Measurements from ENCODE around the gene ALKBH6. TPM values are rescaled to one million over a fixed set of nuclear protein-coding genes. Genes with fewer than 3 reads are reported as not detected.

ALKBH6 gene
- total and polyA plus RNA-seq, 2 experiments from 2014 or later, result 33.6 to 51.4 TPM

GRCh38 chr19:36046443-36047050 is 32.5 kb upstream of the ALKBH6 start:
- Mint-ChIP-seq H3K27me3 (ENCODE audit: insufficient read depth, low read depth, poor library complexity) (peaks cover 5% of the 10 kb centered on the region), H3K4me1 (peaks cover 18% of the 10 kb centered on the region), H3K9me3 (no peaks in the 10 kb centered on the region; the same call in 2 of the 3 replicates), H3K4me3 (no peak overlapping the region), H3K36me3 (ENCODE audit: low read depth) (0 out of 3 replicates have a peak, but pooled peaks cover 3% of the 10 kb centered on the region), H3K27ac (no peak overlapping the region)
- H3K27ac ChIP-seq (ENCODE audit: low read depth), result no peak overlapping the region
- H3K4me1 ChIP-seq (ENCODE audit: insufficient read depth), result peaks cover 11% of the 10 kb centered on the region
- no peak overlapping the region for H3K4me3 ChIP-seq
- no peaks in the 10 kb centered on the region for H3K79me2 ChIP-seq (replicated peaks; ENCODE audit: insufficient read depth)
- peak; percentile 38 for DNase-seq (ENCODE audit: low spot score)
- TF ChIP-seq ZNF114 (CRISPR knock-in tag; IDR thresholded peaks at IDR 0.05), result no peak
- no peak for TF ChIP-seq ZNF331 (CRISPR knock-in tag; IDR thresholded peaks at IDR 0.05; ENCODE audit: low read depth)
- no peak for TF ChIP-seq CREB1 (CRISPR knock-in tag; IDR thresholded peaks at IDR 0.05; ENCODE audit: low read depth)
- TF ChIP-seq REST (IDR thresholded peaks at IDR 0.05; ENCODE audit: unreplicated experiment), result no peak
- TF ChIP-seq STAT1 (IDR thresholded peaks at IDR 0.05; ENCODE audit: unreplicated experiment), result no peak
- TF ChIP-seq, protein P1, sequence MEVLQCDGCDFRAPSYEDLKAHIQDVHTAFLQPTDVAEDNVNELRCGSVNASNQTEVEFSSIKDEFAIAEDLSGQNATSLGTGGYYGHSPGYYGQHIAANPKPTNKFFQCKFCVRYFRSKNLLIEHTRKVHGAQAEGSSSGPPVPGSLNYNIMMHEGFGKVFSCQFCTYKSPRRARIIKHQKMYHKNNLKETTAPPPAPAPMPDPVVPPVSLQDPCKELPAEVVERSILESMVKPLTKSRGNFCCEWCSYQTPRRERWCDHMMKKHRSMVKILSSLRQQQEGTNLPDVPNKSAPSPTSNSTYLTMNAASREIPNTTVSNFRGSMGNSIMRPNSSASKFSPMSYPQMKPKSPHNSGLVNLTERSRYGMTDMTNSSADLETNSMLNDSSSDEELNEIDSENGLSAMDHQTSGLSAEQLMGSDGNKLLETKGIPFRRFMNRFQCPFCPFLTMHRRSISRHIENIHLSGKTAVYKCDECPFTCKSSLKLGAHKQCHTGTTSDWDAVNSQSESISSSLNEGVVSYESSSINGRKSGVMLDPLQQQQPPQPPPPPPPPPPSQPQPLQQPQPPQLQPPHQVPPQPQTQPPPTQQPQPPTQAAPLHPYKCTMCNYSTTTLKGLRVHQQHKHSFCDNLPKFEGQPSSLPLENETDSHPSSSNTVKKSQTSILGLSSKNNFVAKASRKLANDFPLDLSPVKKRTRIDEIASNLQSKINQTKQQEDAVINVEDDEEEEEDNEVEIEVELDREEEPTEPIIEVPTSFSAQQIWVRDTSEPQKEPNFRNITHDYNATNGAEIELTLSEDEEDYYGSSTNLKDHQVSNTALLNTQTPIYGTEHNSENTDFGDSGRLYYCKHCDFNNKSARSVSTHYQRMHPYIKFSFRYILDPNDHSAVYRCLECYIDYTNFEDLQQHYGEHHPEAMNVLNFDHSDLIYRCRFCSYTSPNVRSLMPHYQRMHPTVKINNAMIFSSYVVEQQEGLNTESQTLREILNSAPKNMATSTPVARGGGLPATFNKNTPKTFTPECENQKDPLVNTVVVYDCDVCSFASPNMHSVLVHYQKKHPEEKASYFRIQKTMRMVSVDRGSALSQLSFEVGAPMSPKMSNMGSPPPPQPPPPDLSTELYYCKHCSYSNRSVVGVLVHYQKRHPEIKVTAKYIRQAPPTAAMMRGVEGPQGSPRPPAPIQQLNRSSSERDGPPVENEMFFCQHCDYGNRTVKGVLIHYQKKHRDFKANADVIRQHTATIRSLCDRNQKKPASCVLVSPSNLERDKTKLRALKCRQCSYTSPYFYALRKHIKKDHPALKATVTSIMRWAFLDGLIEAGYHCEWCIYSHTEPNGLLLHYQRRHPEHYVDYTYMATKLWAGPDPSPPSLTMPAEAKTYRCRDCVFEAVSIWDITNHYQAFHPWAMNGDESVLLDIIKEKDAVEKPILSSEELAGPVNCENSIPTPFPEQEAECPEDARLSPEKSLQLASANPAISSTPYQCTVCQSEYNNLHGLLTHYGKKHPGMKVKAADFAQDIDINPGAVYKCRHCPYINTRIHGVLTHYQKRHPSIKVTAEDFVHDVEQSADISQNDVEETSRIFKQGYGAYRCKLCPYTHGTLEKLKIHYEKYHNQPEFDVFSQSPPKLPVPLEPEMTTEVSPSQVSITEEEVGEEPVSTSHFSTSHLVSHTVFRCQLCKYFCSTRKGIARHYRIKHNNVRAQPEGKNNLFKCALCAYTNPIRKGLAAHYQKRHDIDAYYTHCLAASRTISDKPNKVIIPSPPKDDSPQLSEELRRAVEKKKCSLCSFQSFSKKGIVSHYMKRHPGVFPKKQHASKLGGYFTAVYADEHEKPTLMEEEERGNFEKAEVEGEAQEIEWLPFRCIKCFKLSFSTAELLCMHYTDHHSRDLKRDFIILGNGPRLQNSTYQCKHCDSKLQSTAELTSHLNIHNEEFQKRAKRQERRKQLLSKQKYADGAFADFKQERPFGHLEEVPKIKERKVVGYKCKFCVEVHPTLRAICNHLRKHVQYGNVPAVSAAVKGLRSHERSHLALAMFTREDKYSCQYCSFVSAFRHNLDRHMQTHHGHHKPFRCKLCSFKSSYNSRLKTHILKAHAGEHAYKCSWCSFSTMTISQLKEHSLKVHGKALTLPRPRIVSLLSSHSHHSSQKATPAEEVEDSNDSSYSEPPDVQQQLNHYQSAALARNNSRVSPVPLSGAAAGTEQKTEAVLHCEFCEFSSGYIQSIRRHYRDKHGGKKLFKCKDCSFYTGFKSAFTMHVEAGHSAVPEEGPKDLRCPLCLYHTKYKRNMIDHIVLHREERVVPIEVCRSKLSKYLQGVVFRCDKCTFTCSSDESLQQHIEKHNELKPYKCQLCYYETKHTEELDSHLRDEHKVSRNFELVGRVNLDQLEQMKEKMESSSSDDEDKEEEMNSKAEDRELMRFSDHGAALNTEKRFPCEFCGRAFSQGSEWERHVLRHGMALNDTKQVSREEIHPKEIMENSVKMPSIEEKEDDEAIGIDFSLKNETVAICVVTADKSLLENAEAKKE (CRISPR knock-in tag; IDR thresholded peaks at IDR 0.05), result no peak
- TF ChIP-seq EZH2phosphoT487 (IDR thresholded peaks at IDR 0.05; ENCODE audit: unreplicated experiment), result no peak
- TF ChIP-seq JUNB (IDR thresholded peaks at IDR 0.05; ENCODE audit: unreplicated experiment), result no peak
- TF ChIP-seq POLR2AphosphoS5 (IDR thresholded peaks at IDR 0.05; ENCODE audit: low read depth), result no peak
- TF ChIP-seq, protein P2, sequence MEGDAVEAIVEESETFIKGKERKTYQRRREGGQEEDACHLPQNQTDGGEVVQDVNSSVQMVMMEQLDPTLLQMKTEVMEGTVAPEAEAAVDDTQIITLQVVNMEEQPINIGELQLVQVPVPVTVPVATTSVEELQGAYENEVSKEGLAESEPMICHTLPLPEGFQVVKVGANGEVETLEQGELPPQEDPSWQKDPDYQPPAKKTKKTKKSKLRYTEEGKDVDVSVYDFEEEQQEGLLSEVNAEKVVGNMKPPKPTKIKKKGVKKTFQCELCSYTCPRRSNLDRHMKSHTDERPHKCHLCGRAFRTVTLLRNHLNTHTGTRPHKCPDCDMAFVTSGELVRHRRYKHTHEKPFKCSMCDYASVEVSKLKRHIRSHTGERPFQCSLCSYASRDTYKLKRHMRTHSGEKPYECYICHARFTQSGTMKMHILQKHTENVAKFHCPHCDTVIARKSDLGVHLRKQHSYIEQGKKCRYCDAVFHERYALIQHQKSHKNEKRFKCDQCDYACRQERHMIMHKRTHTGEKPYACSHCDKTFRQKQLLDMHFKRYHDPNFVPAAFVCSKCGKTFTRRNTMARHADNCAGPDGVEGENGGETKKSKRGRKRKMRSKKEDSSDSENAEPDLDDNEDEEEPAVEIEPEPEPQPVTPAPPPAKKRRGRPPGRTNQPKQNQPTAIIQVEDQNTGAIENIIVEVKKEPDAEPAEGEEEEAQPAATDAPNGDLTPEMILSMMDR (conservative IDR thresholded peaks at IDR 0.05; ENCODE audit: low read depth in 2 of 2), result no peak
- no peak for TF ChIP-seq ETS1 (IDR thresholded peaks at IDR 0.05)
- no peak for TF ChIP-seq NANOG (IDR thresholded peaks at IDR 0.05; ENCODE audit: borderline replicate concordance)
- TF ChIP-seq EZH2 (IDR thresholded peaks at IDR 0.05; ENCODE audit: low read depth, unreplicated experiment), result no peak
- H3K36me3 ChIP-seq (ENCODE audit: insufficient read depth), result no peaks in the 10 kb centered on the region
- H3K9me2 ChIP-seq (ENCODE audit: insufficient read depth), result 0 out of 2 replicates have a peak, but pooled peaks cover 2% of the 10 kb centered on the region
- no peak for ATAC-seq
- H4K20me1 ChIP-seq (replicated peaks; ENCODE audit: insufficient read depth), result peaks cover 5% of the 10 kb centered on the region; the same call in 1 of the 2 replicates
- no peak overlapping the region for H3K4me2 ChIP-seq
- no peaks in the 10 kb centered on the region for H3K27me3 ChIP-seq (ENCODE audit: insufficient read depth)
- no peak overlapping the region for H2AFZ ChIP-seq
- H3F3A ChIP-seq (replicated peaks; ENCODE audit: low read depth), result 0 out of 2 replicates have a peak, but pooled peaks cover 5% of the 10 kb centered on the region
